ENCODE data around the gene MAPK6. TPM values are rescaled to one million over a fixed set of nuclear protein-coding genes. Genes with fewer than 3 reads are reported as not detected.

The MAPK6 gene
- polyA plus RNA-seq, 1 donor from 2014 or later = 140 TPM

- no peak overlapping the region for H3K4me2 ChIP-seq (ENCODE audit: low read length)
- H2AFZ ChIP-seq (ENCODE audit: low read depth, low read length) = no peak overlapping the region
- H3K9ac ChIP-seq (ENCODE audit: low read length) = no peak overlapping the region
- H3K27ac ChIP-seq (ENCODE audit: low read length) = no peak overlapping the region
- no peaks in the 10 kb centered on the region for H4K20me1 ChIP-seq (ENCODE audit: insufficient read depth)
- no peaks in the 10 kb centered on the region for H3K9me2 ChIP-seq (ENCODE audit: insufficient read depth, low read length)
- no peaks in the 10 kb centered on the region for H3K9me3 ChIP-seq (ENCODE audit: low read length)
- no peaks in the 10 kb centered on the region for H3K79me2 ChIP-seq (replicated peaks; ENCODE audit: insufficient read depth, low read length)
- TF ChIP-seq POLR2AphosphoS5 (IDR thresholded peaks at IDR 0.05) (no peak), EP300 (conservative IDR thresholded peaks at IDR 0.05; ENCODE audit: poor library complexity, severe bottlenecking) (no peak), MXI1 (conservative IDR thresholded peaks at IDR 0.05; ENCODE audit: poor library complexity, severe bottlenecking) (no peak), SMC3 (conservative IDR thresholded peaks at IDR 0.05; ENCODE audit: poor library complexity) (no peak), TAF1 (IDR thresholded peaks at IDR 0.05; ENCODE audit: low read depth) (no peak), EZH2 (IDR thresholded peaks at IDR 0.05; ENCODE audit: borderline replicate concordance, insufficient read depth, low read length, poor library complexity, severe bottlenecking) (no peak), REST (IDR thresholded peaks at IDR 0.05; ENCODE audit: borderline replicate concordance) (no peak), CTCF (IDR thresholded peaks at IDR 0.05; ENCODE audit: poor library complexity, severe bottlenecking) (no peak), RAD21 (conservative IDR thresholded peaks at IDR 0.05) (no peak)
- no peaks in the 10 kb centered on the region for H3K36me3 ChIP-seq (ENCODE audit: insufficient read depth, low read length)
- no peaks in the 10 kb centered on the region for H3F3A ChIP-seq (ENCODE audit: insufficient read depth, low read length, poor library complexity, severe bottlenecking)
- no peak overlapping the region for H3K4me3 ChIP-seq (ENCODE audit: low read length)
- no peaks in the 10 kb centered on the region for H3K27me3 ChIP-seq (ENCODE audit: insufficient read depth, low read depth, low read length)
Measured at GRCh38 chr15:51992953-51993352, 26.1 kb upstream of the MAPK6 start.

GRCh38 chr15:52002351-52002750 is 16.7 kb upstream of the MAPK6 start:
- H4K20me1 ChIP-seq (ENCODE audit: insufficient read depth) = no peaks in the 10 kb centered on the region
- no peak overlapping the region for H2AFZ ChIP-seq (ENCODE audit: low read depth, low read length)
- H3K27ac ChIP-seq (ENCODE audit: low read length) = no peak overlapping the region

More at GRCh38 chr15:52002351-52002750, 16.7 kb upstream of the MAPK6 start:
- no peaks in the 10 kb centered on the region for H3K36me3 ChIP-seq (ENCODE audit: insufficient read depth, low read length)
- no peaks in the 10 kb centered on the region for H3K9me2 ChIP-seq (ENCODE audit: insufficient read depth, low read length)
- H3K4me2 ChIP-seq (ENCODE audit: low read length) = no peak overlapping the region
- H3K79me2 ChIP-seq (replicated peaks; ENCODE audit: insufficient read depth, low read length) = no peaks in the 10 kb centered on the region
- TF ChIP-seq POLR2AphosphoS5 (IDR thresholded peaks at IDR 0.05) = no peak
- no peak for TF ChIP-seq CTCF (IDR thresholded peaks at IDR 0.05; ENCODE audit: poor library complexity, severe bottlenecking)
- TF ChIP-seq TAF1 (IDR thresholded peaks at IDR 0.05; ENCODE audit: low read depth) = no peak
- no peak for TF ChIP-seq EZH2 (IDR thresholded peaks at IDR 0.05; ENCODE audit: borderline replicate concordance, insufficient read depth, low read length, poor library complexity, severe bottlenecking)
- no peak for TF ChIP-seq SMC3 (conservative IDR thresholded peaks at IDR 0.05; ENCODE audit: poor library complexity)
- TF ChIP-seq EP300 (conservative IDR thresholded peaks at IDR 0.05; ENCODE audit: poor library complexity, severe bottlenecking) = no peak
- TF ChIP-seq MXI1 (conservative IDR thresholded peaks at IDR 0.05; ENCODE audit: poor library complexity, severe bottlenecking) = no peak
- TF ChIP-seq REST (IDR thresholded peaks at IDR 0.05; ENCODE audit: borderline replicate concordance) = no peak
- TF ChIP-seq RAD21 (conservative IDR thresholded peaks at IDR 0.05) = no peak
- no peak overlapping the region for H3K9ac ChIP-seq (ENCODE audit: low read length)
- no peaks in the 10 kb centered on the region for H3K27me3 ChIP-seq (ENCODE audit: insufficient read depth, low read depth, low read length)
- no peaks in the 10 kb centered on the region for H3K9me3 ChIP-seq (ENCODE audit: low read length)
- H3K4me3 ChIP-seq (ENCODE audit: low read length) = no peak overlapping the region
- no peaks in the 10 kb centered on the region for H3F3A ChIP-seq (ENCODE audit: insufficient read depth, low read length, poor library complexity, severe bottlenecking)

All from neural cell (in vitro differentiated cells).